Mesendoderm (in vitro differentiated cells): ENCODE measurements around the gene MAPK12.

Source experiments
- DNase-seq: peaks from one replicate; pipeline ENCODE4 v3.0.0; 2013
- H2AK5ac ChIP-seq: 2 replicates; pipeline ENCODE4 v1.6.1; 2013; ENCODE audit warnings: low read length, inconsistent platforms
- H2BK120ac ChIP-seq: 2 replicates; pipeline ENCODE4 v1.6.1; 2013; ENCODE audit warnings: low read depth, mild to moderate bottlenecking, low read length, moderate library complexity, mixed read lengths
- H2BK15ac ChIP-seq: replicated peaks from 2 replicates; pipeline ENCODE4 v1.6.1; 2013; ENCODE audit warnings: low read depth, mild to moderate bottlenecking, moderate library complexity
- H2BK5ac ChIP-seq: 2 replicates; pipeline ENCODE4 v1.6.1; 2013; ENCODE audit warnings: low read length, inconsistent platforms
- H3K18ac ChIP-seq: 2 replicates; pipeline ENCODE4 v1.6.1; 2013; ENCODE audit warnings: mild to moderate bottlenecking, low read length, mixed read lengths
- H3K23ac ChIP-seq: one replicate; pipeline ENCODE4 v1.6.1; 2013; ENCODE audit warnings: low read length
- H3K27ac ChIP-seq: 2 replicates; pipeline ENCODE4 v1.5.1; 2013; ENCODE audit warnings: low read depth, mild to moderate bottlenecking, inconsistent platforms, low read length, moderate library complexity
- H3K27me3 ChIP-seq: 2 replicates; pipeline ENCODE4 v1.6.1; 2013; ENCODE audit warnings: low read length, control low read depth, mild to moderate bottlenecking, inconsistent platforms; ENCODE audit not compliant: insufficient read depth, poor library complexity
- H3K36me3 ChIP-seq: 2 replicates; pipeline ENCODE4 v1.6.1; 2013; ENCODE audit warnings: low read length, inconsistent platforms; ENCODE audit not compliant: control insufficient read depth, insufficient read depth
- H3K4ac ChIP-seq: one replicate; pipeline ENCODE4 v1.6.1; 2013; ENCODE audit warnings: low read depth, mild to moderate bottlenecking, low read length, moderate library complexity
- H3K4me1 ChIP-seq: 2 replicates; pipeline ENCODE4 v1.6.1; 2013; ENCODE audit warnings: low read depth, low read length, inconsistent platforms; ENCODE audit not compliant: control insufficient read depth
- H3K4me2 ChIP-seq: 2 replicates; pipeline ENCODE4 v1.6.1; 2013; ENCODE audit warnings: low read length
- H3K4me3 ChIP-seq: 2 replicates; pipeline ENCODE4 v1.5.1; 2013; ENCODE audit warnings: mild to moderate bottlenecking, low read length
- H3K56ac ChIP-seq: one replicate; pipeline ENCODE4 v1.6.1; 2013; ENCODE audit warnings: low read length
- H3K79me1 ChIP-seq: 2 replicates; pipeline ENCODE4 v1.6.1; 2013; ENCODE audit warnings: low read length, inconsistent platforms
- H3K79me2 ChIP-seq: 2 replicates; pipeline ENCODE4 v1.6.1; 2013; ENCODE audit warnings: mild to moderate bottlenecking, low read length; ENCODE audit not compliant: control insufficient read depth, insufficient read depth
- H3K9ac ChIP-seq: 2 replicates; pipeline ENCODE4 v1.6.1; 2013; ENCODE audit warnings: low read length, inconsistent platforms
- H4K5ac ChIP-seq: one replicate; pipeline ENCODE4 v1.6.1; 2013; ENCODE audit warnings: low read length
- H4K8ac ChIP-seq: one replicate; pipeline ENCODE4 v1.6.1; 2013; ENCODE audit warnings: low read depth, mild to moderate bottlenecking, control low read depth, low read length, moderate library complexity
- WGBS: extraction: QIAGEN DNeasy Blood & Tissue Kit; methylation state at CpG from one replicate; pipeline ENCODE4 v1.1.7; 2013; ENCODE audit warnings: low lambda C conversion rate, missing lambda C conversion rate; ENCODE audit not compliant: insufficient coverage; ENCODE audit errors: extremely low coverage; 5-methylcytosine and 5-hydroxymethylcytosine counted together

The MAPK12 gene

GRCh38 chr22:50255607-50256006, 5.9 kb downstream of the MAPK12 start:
- Histone ChIP-seq H3K4me2 (no peak overlapping the region), H3K4me3 (no peak overlapping the region), H3K27ac (no peak overlapping the region), H3K79me2 (no peaks in the 10 kb centered on the region), H2AK5ac (no peak overlapping the region), H3K18ac (no peak overlapping the region), H4K5ac (no peak overlapping the region), H3K23ac (no peak overlapping the region), H2BK15ac (no peak overlapping the region), H3K9ac (no peak overlapping the region), H3K4ac (no peak overlapping the region), H3K56ac (no peak overlapping the region), H4K8ac (no peak overlapping the region), H2BK120ac (no peak overlapping the region), H3K36me3 (no peaks in the 10 kb centered on the region), H3K4me1 (no peaks in the 10 kb centered on the region), H2BK5ac (no peak overlapping the region), H3K79me1 (no peaks in the 10 kb centered on the region), H3K27me3 (no peaks in the 10 kb centered on the region)
- DNase-seq, result no peak
- WGBS, result no CpG with 5 or more reads among the region's 17 CpGs

- H3K4me1 ChIP-seq, result no peaks in the 10 kb centered on the region
- H2BK5ac ChIP-seq, result no peak overlapping the region
- no peak overlapping the region for H3K9ac ChIP-seq
- H3K27ac ChIP-seq, result no peak overlapping the region
- H2AK5ac ChIP-seq, result no peak overlapping the region
- H4K5ac ChIP-seq, result no peak overlapping the region
- H3K18ac ChIP-seq, result no peak overlapping the region
- no peaks in the 10 kb centered on the region for H3K79me2 ChIP-seq
- H3K36me3 ChIP-seq, result no peaks in the 10 kb centered on the region
- H3K23ac ChIP-seq, result no peak overlapping the region
- DNase-seq, result no peak
- no CpG with 5 or more reads among the region's 19 CpGs for WGBS
- H2BK120ac ChIP-seq, result no peak overlapping the region
- no peak overlapping the region for H3K56ac ChIP-seq
- H2BK15ac ChIP-seq, result no peak overlapping the region
- no peaks in the 10 kb centered on the region for H3K27me3 ChIP-seq
- no peak overlapping the region for H3K4ac ChIP-seq
- no peak overlapping the region for H3K4me3 ChIP-seq
- no peak overlapping the region for H4K8ac ChIP-seq
- H3K79me1 ChIP-seq, result peaks cover 2% of the 10 kb centered on the region
- no peak overlapping the region for H3K4me2 ChIP-seq
Measured at GRCh38 chr22:50255099-50255498, 6.4 kb downstream of the MAPK12 start.

- H2BK120ac ChIP-seq, result no peak overlapping the region
- no peak overlapping the region for H2AK5ac ChIP-seq
- no peak overlapping the region for H3K27ac ChIP-seq
- H3K4me1 ChIP-seq, result no peaks in the 10 kb centered on the region
- H3K27me3 ChIP-seq, result no peaks in the 10 kb centered on the region
- no peak overlapping the region for H3K56ac ChIP-seq
- H3K79me1 ChIP-seq, result peaks cover 2% of the 10 kb centered on the region
- H3K18ac ChIP-seq, result no peak overlapping the region
- no peak overlapping the region for H3K4me3 ChIP-seq
- WGBS, result no CpG with 5 or more reads among the region's 8 CpGs
- H2BK15ac ChIP-seq, result no peak overlapping the region
- H3K4me2 ChIP-seq, result no peak overlapping the region
- H2BK5ac ChIP-seq, result no peak overlapping the region
- H3K23ac ChIP-seq, result no peak overlapping the region
- H3K36me3 ChIP-seq, result no peaks in the 10 kb centered on the region
- H3K9ac ChIP-seq, result no peak overlapping the region
- no peak overlapping the region for H3K4ac ChIP-seq
- no peaks in the 10 kb centered on the region for H3K79me2 ChIP-seq
- H4K5ac ChIP-seq, result no peak overlapping the region
- no peak for DNase-seq
- no peak overlapping the region for H4K8ac ChIP-seq
Measured at GRCh38 chr22:50253941-50254340, 7.5 kb downstream of the MAPK12 start.

GRCh38 chr22:50253046-50253915, 8.2 kb downstream of the MAPK12 start:
- Histone ChIP-seq H3K9ac (no peak overlapping the region), H2BK15ac (no peak overlapping the region), H2BK5ac (no peak overlapping the region), H3K4ac (no peak overlapping the region), H2AK5ac (no peak overlapping the region), H4K8ac (no peak overlapping the region), H3K27me3 (no peaks in the 10 kb centered on the region), H4K5ac (no peak overlapping the region), H3K79me1 (peaks cover 2% of the 10 kb centered on the region), H3K18ac (no peak overlapping the region), H3K4me3 (no peak overlapping the region), H2BK120ac (no peak overlapping the region), H3K4me1 (no peaks in the 10 kb centered on the region), H3K56ac (no peak overlapping the region), H3K79me2 (no peaks in the 10 kb centered on the region), H3K4me2 (no peak overlapping the region), H3K23ac (no peak overlapping the region), H3K27ac (no peak overlapping the region), H3K36me3 (no peaks in the 10 kb centered on the region)
- WGBS, result no CpG with 5 or more reads among the region's 22 CpGs
- DNase-seq, result no peak

GRCh38 chr22:50252082-50253045, 9.1 kb downstream of the MAPK12 start:
- no peaks in the 10 kb centered on the region for H3K79me2 ChIP-seq
- no peak overlapping the region for H4K8ac ChIP-seq
- H3K4ac ChIP-seq, result no peak overlapping the region
- H3K27ac ChIP-seq, result no peak overlapping the region
- H3K79me1 ChIP-seq, result peaks cover 2% of the 10 kb centered on the region
- no peak overlapping the region for H3K18ac ChIP-seq
- no peaks in the 10 kb centered on the region for H3K4me1 ChIP-seq
- no peak overlapping the region for H2BK120ac ChIP-seq
- no peak overlapping the region for H3K23ac ChIP-seq
- no peaks in the 10 kb centered on the region for H3K27me3 ChIP-seq
- H2BK15ac ChIP-seq, result no peak overlapping the region
- H3K4me3 ChIP-seq, result no peak overlapping the region
- H4K5ac ChIP-seq, result no peak overlapping the region
- peak overlapping the region; percentile 66 for H3K56ac ChIP-seq
- no peak overlapping the region for H3K4me2 ChIP-seq
- WGBS, result no CpG with 5 or more reads among the region's 25 CpGs
- DNase-seq, result peak; percentile 75
- no peaks in the 10 kb centered on the region for H3K36me3 ChIP-seq
- H3K9ac ChIP-seq, result peak overlapping the region; percentile 75
- H2BK5ac ChIP-seq, result no peak overlapping the region
- no peak overlapping the region for H2AK5ac ChIP-seq
